Stimulated activated CD8-positive, alpha-beta memory T cell treated with anti-CD3 and anti-CD28 coated beads, Interleukin-4, amount 100 ng/mL, for 4 hours (primary cell): ENCODE data around the gene ATXN1.

Experiments used
- DNase-seq, 2 donors: peaks; one replicate each; pipeline ENCODE4 v3.0.0-alpha.2; 2020; ENCODE audit warnings: low read depth in 2 of 2, low spot score in 1 of 2

The ATXN1 gene

GRCh38 chr6:16370943-16371342 lies 390.3 kb downstream of the ATXN1 start:
- DNase-seq, result no peak

- DNase-seq, result no peak
Measured at GRCh38 chr6:16369989-16370388, 391.3 kb downstream of the ATXN1 start.

DNA sequence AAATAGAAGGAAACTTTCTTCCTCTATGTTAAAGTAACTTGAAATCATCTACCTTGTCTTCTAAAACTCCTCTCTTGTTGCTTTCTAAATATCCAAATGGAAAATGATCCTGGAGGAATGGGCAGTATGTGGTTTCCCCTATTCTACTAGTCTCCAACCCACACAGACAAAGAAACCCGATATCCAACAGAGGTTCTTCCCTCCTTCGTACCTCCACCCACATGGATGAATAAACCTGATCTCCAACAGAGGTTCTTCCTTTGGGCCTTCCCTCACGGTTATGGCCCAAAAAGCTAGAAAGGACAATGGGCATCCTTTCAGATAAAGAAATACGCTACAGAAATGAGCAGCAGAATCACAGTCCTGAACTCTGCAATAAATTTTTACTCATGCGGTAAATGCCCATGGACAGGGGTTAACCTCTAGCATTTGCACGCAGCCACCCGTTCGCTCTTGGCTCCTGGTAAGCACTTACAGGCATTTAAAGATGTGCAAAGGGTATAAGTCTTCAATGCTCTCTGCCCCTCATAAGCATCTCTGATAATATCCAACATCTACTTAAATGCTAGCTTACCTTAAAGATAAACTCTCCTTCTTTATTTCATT lies 392.0 kb downstream of the ATXN1 start:
- DNase-seq, result no peak

GRCh38 chr6:16367571-16367970 lies 393.7 kb downstream of the ATXN1 start:
- DNase-seq, result no peak

- no peak for DNase-seq
Measured at GRCh38 chr6:16363749-16364148, 397.5 kb downstream of the ATXN1 start.

DNA sequence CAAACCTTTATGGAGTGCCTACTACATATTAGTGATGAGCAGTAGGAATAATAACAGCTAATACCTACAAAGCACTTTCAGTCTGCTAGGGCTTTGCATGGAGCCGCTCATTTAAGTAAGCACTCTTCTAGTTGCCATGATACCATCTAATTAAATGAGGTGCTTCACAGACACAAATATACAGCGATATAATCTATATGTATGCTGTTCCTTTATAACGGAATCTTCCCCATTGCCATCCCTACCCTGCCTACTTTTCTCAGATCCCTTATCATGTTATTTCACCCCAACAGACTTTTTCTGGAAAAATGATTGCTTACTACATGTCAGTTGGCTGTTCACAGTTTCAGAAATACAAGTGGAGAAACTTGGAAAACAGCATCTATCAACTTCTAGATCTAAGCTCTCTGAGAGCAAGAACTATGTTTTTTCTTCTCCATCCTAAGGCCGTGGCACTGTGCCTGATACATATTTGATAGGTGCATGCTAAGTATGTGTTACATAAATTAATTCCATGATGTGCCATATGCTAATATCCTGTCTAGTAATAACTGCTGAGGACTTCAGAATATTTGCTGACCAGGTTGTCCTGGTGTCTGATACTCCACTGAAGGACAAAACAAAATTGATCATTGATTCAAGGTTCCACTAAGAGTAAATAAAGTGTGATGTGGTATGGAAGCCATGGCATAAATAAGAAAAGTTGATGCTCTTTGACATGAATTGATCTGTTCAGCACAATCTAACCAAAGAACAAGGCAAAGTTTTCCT lies 398.3 kb downstream of the ATXN1 start:
- DNase-seq, result no peak

DNA sequence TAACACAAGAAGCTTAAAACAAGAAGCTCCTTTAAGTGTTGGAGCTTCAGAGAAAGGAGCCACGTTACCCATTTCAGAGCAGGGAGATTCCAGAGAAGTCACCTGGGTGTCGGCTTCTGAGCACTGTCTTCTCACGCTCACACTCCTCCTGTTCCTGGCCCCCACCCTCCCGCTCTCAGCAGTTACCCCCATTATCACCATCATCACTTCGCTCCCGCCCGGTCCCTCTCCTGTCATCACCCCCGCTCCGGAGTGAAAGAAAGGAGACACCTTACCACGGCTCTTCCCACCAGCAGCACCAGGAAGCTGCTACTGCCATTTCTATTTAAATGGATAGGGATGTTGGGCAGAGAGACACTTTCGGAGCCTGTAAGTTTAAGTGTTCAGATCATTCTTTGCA lies 399.0 kb downstream of the ATXN1 start:
- DNase-seq, result no peak

- no peak for DNase-seq
Measured at GRCh38 chr6:16361861-16362260, 399.4 kb downstream of the ATXN1 start.

- no peak for DNase-seq
Measured at GRCh38 chr6:16361121-16361520, 400.1 kb downstream of the ATXN1 start.

DNA sequence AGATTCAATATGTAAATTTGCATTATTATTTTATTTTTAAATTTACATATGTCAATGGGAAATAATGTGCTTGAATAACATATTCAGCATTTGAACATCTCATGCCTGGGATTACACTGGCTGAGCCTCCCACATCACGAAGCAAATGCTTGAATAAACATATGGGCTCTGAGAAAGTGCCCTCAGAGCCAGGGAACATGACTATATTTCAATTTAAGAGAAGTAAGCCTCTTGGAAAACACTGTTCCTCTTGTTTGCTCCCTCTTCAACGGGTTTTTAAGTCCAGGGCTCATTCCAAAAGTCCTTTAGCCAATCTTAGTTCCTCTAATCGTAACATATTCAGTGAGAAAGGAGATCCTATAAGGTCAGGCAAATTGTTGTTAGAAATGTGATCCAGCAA lies 400.9 kb downstream of the ATXN1 start:
- DNase-seq, result no peak

GRCh38 chr6:16359563-16359962 lies 401.7 kb downstream of the ATXN1 start:
- no peak for DNase-seq

DNA sequence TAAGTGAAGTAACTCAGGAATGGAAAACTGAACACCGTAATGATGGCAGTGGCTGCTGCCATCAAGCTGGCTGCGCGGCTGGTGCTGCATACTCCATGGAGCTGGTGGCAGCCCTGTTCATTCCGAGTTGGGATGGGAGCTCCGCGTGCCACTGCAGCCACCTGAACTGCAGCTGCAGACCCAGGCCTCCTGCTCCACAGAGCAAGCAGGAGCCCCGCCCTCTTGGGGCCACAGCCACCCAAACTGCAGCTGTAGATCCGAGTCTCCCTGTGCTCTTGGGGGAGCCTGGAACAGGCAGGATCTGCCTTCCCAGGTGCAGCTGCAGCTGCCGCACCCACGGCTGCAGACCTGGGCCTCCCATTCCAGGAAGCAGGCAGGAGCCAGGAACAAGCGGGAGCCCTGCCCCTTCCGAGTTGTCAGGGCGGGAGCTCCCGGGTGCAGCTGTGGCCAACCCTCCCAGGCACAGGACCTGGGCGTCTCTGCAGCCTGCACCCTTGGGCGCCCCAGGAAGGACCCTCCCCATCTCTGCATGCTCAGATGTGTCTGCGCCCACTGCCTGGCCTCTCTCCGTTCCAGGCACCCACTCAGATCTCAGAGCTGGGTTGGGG lies 402.6 kb downstream of the ATXN1 start:
- DNase-seq, result no peak

DNA sequence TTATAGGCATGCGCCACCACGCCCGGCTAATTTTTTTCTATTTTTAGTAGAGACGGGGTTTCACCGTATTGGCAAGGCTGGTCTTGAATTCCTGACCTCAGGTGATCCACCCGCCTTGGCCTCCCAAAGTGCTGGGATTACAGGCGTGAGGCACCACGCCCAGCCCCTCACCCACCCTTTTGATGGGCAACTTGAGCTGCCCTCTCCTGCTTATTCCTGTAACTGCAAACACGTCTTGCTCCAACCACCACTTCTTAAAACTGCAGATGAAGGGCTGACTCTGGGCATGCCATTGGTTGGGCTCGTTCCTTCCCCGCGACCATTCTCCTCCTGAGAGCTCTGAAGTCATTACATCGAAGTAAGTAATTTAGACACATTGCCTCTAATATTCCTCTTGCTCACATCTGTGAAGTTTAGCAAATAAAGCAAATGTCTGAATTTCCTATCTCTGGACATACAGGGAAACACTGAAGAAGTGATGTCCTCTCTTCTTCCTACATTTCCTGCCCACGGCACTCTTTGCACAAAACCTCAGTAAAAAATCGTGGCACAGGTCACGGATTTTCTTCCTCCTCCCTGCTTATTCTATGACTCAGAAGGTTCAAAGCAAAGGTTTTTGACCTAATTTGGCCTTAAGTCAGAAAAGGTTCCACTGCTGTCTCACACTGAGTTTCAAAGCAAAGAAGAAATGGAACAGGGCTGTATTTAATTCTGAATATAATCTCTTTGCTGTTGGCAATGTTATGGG lies 405.4 kb downstream of the ATXN1 start:
- DNase-seq, result no peak

DNA sequence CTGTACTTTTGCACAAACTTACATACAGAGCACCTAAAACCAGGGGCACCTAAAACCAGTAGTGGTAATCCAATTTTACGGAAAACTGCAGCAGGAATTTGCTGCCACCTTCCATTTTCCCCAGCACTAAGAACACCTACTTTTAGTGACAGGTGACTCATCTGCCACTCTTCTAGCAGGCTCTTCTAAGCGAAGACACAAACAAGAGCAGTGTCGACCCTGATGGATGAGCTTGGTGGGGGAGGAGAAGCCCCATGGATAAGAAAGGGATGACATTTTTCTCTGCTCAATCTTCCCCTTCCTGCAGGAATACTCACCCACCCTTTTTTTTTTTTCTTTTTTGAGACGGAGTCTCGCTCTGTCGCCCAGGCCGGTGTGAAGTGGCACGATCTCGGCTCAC lies 406.0 kb downstream of the ATXN1 start:
- DNase-seq, result no peak

GRCh38 chr6:16354692-16355091 lies 406.6 kb downstream of the ATXN1 start:
- DNase-seq, result no peak

DNA sequence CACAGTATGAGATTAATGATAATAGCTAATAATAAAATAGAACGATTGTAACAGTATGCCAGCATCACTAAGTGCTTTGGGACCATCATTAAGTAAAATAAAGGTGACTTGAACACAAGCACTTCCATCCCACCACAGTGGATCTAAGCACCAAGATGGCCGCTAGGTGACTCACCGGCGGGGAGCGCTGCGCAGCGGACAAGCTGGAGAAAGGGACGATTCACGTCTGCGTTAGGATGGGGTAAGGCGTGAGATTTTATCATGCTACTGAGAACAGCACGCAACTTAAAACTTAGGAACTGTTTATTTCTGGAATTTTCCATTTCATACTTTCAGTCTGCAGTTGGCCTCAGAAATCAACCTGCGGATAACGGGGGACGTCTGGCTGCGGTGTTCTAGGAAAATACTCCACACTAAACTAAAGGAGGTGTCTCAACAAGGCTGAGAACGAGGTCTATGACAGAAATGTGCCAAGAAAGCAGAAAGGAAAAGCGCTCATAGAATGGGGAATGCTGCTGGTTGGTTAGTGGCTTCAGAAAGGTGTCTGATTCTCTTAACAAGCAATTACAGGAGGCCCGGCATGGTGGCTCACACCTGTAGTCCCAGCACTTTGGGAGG lies 408.3 kb downstream of the ATXN1 start:
- DNase-seq, result no peak

GRCh38 chr6:16352258-16352635 lies 409.0 kb downstream of the ATXN1 start:
- no peak for DNase-seq

GRCh38 chr6:16349544-16349943 lies 411.7 kb downstream of the ATXN1 start:
- DNase-seq, result no peak

DNA sequence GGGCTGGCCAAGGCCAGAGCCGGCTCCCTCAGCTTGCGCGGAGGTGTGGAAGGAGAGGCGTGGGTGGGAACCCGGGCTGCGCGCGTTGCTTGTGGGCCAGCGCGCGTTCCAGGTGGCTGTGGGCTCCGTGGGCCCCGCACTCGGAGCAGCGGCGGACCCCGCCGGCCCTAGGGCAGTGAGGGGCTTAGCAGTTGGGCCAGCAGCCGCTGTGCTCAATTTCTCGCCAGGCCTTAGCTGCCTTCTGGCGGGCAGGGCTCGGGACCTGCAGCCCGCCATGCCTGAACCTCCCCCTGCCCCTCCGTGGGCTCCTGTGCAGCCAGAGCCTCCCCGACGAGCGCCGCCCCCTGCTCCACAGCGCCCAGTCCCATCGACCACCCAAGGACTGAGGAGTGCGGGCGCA lies 414.4 kb downstream of the ATXN1 start:
- DNase-seq, result no peak

DNA sequence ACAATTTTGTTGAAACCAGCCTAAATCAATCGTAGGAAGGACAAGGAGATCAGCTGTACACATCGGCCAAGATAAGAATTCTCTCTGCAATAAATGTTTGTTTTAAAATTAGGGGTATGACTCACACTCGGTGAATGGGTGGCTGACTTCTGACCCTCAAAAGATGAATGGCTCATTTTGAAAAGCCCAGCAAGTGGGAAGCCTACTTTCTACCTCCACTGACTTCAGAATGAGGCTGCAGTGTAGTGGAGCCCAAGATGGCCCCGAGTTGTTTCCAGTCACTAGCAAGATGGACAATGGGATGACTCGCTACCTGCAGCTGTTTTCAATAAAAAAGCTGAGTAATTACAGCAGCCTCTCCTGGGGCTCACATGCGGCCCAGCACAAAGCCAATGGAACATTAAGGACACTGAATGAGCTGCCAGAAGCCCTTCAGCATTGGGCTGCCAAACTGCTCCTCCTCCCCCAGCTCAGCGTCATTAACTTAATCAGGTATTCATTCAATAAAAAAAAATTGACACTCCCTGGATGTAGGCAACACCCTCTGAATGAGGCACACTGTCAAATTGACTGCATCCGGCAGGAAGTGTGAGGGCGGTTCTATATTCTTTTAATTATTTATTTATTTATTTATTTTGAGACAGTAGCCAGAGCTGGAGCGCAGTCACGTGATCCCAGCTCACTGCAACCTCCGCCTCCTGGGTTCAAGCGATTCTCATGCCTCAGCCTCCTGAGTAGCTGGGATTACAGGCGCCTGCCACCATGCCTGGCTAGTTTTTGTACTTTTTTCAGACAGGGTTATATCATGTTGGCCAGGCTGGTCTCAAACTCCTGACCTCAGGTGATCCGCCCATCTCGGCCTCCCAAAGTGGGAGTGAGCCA lies 415.6 kb downstream of the ATXN1 start:
- no peak for DNase-seq

- no peak for DNase-seq
Measured at GRCh38 chr6:16344756-16345155, 416.5 kb downstream of the ATXN1 start.
